ENCODE measurements around the gene GPR39. TPM values are rescaled to one million over a fixed set of nuclear protein-coding genes. Genes with fewer than 3 reads are reported as not detected.

GPR39 gene
- total and polyA plus RNA-seq, 2 donors (not counting 3 experiments of a cell fraction or from before 2014, with no cell fraction given), result 0.03 to 0.20 TPM

- H3K9ac ChIP-seq (replicated peaks; ENCODE audit: extremely low read depth, insufficient read depth, low read length), result no peak overlapping the region
- H3K4me3 ChIP-seq (replicated peaks in 1 of 3; ENCODE audit: insufficient read depth in 1 of 3, low read depth in 1 of 3, low read length in 3 of 3), result no peak overlapping the region
- H3K4me1 ChIP-seq (ENCODE audit: control insufficient read depth, extremely low read depth, insufficient read depth, low read length), result no peaks in the 10 kb centered on the region
- H3K79me2 ChIP-seq (ENCODE audit: control insufficient read depth, insufficient read depth, low read length), result no peaks in the 10 kb centered on the region
- FAIRE-seq (no peak), DNase-seq (ENCODE audit: low read depth, low spot score) (no peak)
- CTCF ChIA-PET, result no interaction called here
- no peaks in the 10 kb centered on the region for H3K9me3 ChIP-seq (replicated peaks; ENCODE audit: control insufficient read depth, insufficient read depth, low read length)
- intact Hi-C loops (cut with micrococcal nuclease), result no loop called here
- BruUV-seq (replicated peaks), result no TSS peak
- H4K20me1 ChIP-seq (replicated peaks; ENCODE audit: control insufficient read depth, extremely low read depth, insufficient read depth, low read length), result no peaks in the 10 kb centered on the region
- POLR2A ChIA-PET, result no interaction called here
- H3K36me3 ChIP-seq (ENCODE audit: control insufficient read depth in 2 of 2, extremely low read depth in 1 of 2, insufficient read depth in 2 of 2, low read length in 2 of 2), result no peaks in the 10 kb centered on the region
- no peak overlapping the region for H2AFZ ChIP-seq (ENCODE audit: low read depth, low read length)
- dilution Hi-C loops (cut with MboI; ENCODE audit: extremely low pct_ligation_motif_present, low sequenced_read_pairs), result no loop called here
- H3K9me1 ChIP-seq (replicated peaks; ENCODE audit: control insufficient read depth, extremely low read depth, insufficient read depth, low read length), result no peaks in the 10 kb centered on the region
- no peaks in the 10 kb centered on the region for H3K27me3 ChIP-seq (ENCODE audit: control insufficient read depth in 2 of 2, insufficient read depth in 2 of 2, low read length in 2 of 2)
- no peak overlapping the region for H3K27ac ChIP-seq (ENCODE audit: insufficient read depth, low read depth, low read length)
- TF ChIP-seq POLR2A (IDR thresholded peaks at IDR 0.05; ENCODE audit: low read depth, low read length) (no peak), POLR2AphosphoS5 (IDR thresholded peaks at IDR 0.05; ENCODE audit: insufficient read depth, low read depth, low read length) (no peak), GATA2 (IDR thresholded peaks at IDR 0.05; ENCODE audit: insufficient read depth, insufficient read length, low read depth, low read length) (no peak), JUN (IDR thresholded peaks at IDR 0.05; ENCODE audit: borderline replicate concordance, insufficient read depth, insufficient read length, low read depth) (no peak), MYC (IDR thresholded peaks at IDR 0.05; ENCODE audit: low read depth, low read length) (no peak), MAX (IDR thresholded peaks at IDR 0.05; ENCODE audit: insufficient read depth, insufficient read length) (no peak), FOS (IDR thresholded peaks at IDR 0.05; ENCODE audit: borderline replicate concordance, insufficient read depth, low read length) (no peak), CTCF (IDR thresholded peaks at IDR 0.05; ENCODE audit: extremely low read depth in 1 of 2, insufficient read depth in 1 of 2, low read depth in 1 of 2, low read length in 2 of 2) (no peak), EZH2 (IDR thresholded peaks at IDR 0.05; ENCODE audit: borderline replicate concordance, low read depth, low read length, severe bottlenecking) (no peak)
- H3K4me2 ChIP-seq (ENCODE audit: insufficient read depth, low read length), result no peak overlapping the region
Measured at GRCh38 chr2:132584976-132585817, 168.6 kb downstream of the GPR39 start.
